Measurements from ENCODE around the gene FAU. TPM values are rescaled to one million over a fixed set of nuclear protein-coding genes. Genes with fewer than 3 reads are reported as not detected.
"Not testable (repeated sequence)": the region's sequence is repeated elsewhere in the genome, so short reads cannot be mapped to it uniquely, and the experiment has no call there.

FAU gene
- total RNA-seq, 1 donor from 2014 or later = 710 TPM

- no peak for DNase-seq (ENCODE audit: low spot score in 2 of 2, unreplicated experiment in 2 of 2)
- H3K36me3 Mint-ChIP-seq = no peaks in the 10 kb centered on the region
- H3K9me3 Mint-ChIP-seq = no peaks in the 10 kb centered on the region
- H3K4me1 Mint-ChIP-seq = no peaks in the 10 kb centered on the region
- H3K4me3 Mint-ChIP-seq = no peak overlapping the region
- H3K27ac Mint-ChIP-seq = no peak overlapping the region
- TF ChIP-seq CTCF (IDR thresholded peaks at IDR 0.05; ENCODE audit: unreplicated experiment) = no peak
- peaks cover 11% of the 10 kb centered on the region for H3K27me3 Mint-ChIP-seq (ENCODE audit: low read depth)
Measured at GRCh38 chr11:65156926-65157325, 35.0 kb upstream of the FAU start.

- Mint-ChIP-seq H3K9me3 (no peaks in the 10 kb centered on the region), H3K27me3 (ENCODE audit: low read depth) (peaks cover 13% of the 10 kb centered on the region), H3K27ac (no peak overlapping the region), H3K4me1 (peaks cover 2% of the 10 kb centered on the region), H3K36me3 (no peaks in the 10 kb centered on the region), H3K4me3 (no peak overlapping the region)
- no peak for TF ChIP-seq CTCF (IDR thresholded peaks at IDR 0.05; ENCODE audit: unreplicated experiment)
- no peak for DNase-seq (ENCODE audit: low spot score in 2 of 2, unreplicated experiment in 2 of 2)
Measured at GRCh38 chr11:65156256-65156655, 34.3 kb upstream of the FAU start.

GRCh38 chr11:65152122-65152521 is 30.2 kb upstream of the FAU start:
- no peak overlapping the region for H3K4me3 Mint-ChIP-seq
- no peaks in the 10 kb centered on the region for H3K9me3 Mint-ChIP-seq
- DNase-seq (ENCODE audit: low spot score in 2 of 2, unreplicated experiment in 2 of 2) = no peak
- peaks cover 10% of the 10 kb centered on the region for H3K27me3 Mint-ChIP-seq (ENCODE audit: low read depth)
- H3K4me1 Mint-ChIP-seq = peaks cover 18% of the 10 kb centered on the region
- TF ChIP-seq CTCF (IDR thresholded peaks at IDR 0.05; ENCODE audit: unreplicated experiment) = no peak
- H3K36me3 Mint-ChIP-seq = no peaks in the 10 kb centered on the region
- peak overlapping the region; percentile 16 for H3K27ac Mint-ChIP-seq

GRCh38 chr11:65151331-65151899 is 29.5 kb upstream of the FAU start:
- no peak for DNase-seq (ENCODE audit: low spot score in 2 of 2, unreplicated experiment in 2 of 2)
- no peaks in the 10 kb centered on the region for H3K9me3 Mint-ChIP-seq
- no peak for TF ChIP-seq CTCF (IDR thresholded peaks at IDR 0.05; ENCODE audit: unreplicated experiment)
- H3K27me3 Mint-ChIP-seq (ENCODE audit: low read depth) = peaks cover 10% of the 10 kb centered on the region
- peak overlapping the region; percentile 95 for H3K27ac Mint-ChIP-seq
- H3K4me1 Mint-ChIP-seq = peaks cover 18% of the 10 kb centered on the region
- H3K4me3 Mint-ChIP-seq = no peak overlapping the region
- H3K36me3 Mint-ChIP-seq = no peaks in the 10 kb centered on the region

GRCh38 chr11:65150509-65151299 is 28.8 kb upstream of the FAU start:
- Mint-ChIP-seq H3K36me3 (no peaks in the 10 kb centered on the region), H3K27ac (peak overlapping the region; percentile 95), H3K4me1 (peaks cover 18% of the 10 kb centered on the region), H3K9me3 (no peaks in the 10 kb centered on the region), H3K27me3 (ENCODE audit: low read depth) (peaks cover 14% of the 10 kb centered on the region), H3K4me3 (peak overlapping the region; percentile 36)
- no peak for TF ChIP-seq CTCF (IDR thresholded peaks at IDR 0.05; ENCODE audit: unreplicated experiment)
- DNase-seq (ENCODE audit: low spot score in 2 of 2, unreplicated experiment in 2 of 2) = peak in 1 of 2 experiments; percentile 67

- Mint-ChIP-seq H3K4me3 (peak overlapping the region; percentile 36), H3K27me3 (ENCODE audit: low read depth) (peaks cover 17% of the 10 kb centered on the region), H3K27ac (peak overlapping the region; percentile 95), H3K4me1 (peaks cover 18% of the 10 kb centered on the region)
- not testable (repeated sequence) for DNase-seq (ENCODE audit: low spot score in 2 of 2, unreplicated experiment in 2 of 2); H3K36me3 Mint-ChIP-seq; H3K9me3 Mint-ChIP-seq
Measured at GRCh38 chr11:65150131-65150508, 28.2 kb upstream of the FAU start.

All from mesothelial cell of epicardium (in vitro differentiated cells).